IPS DF 19.7 (cell line): ENCODE results near the gene TMX4.

Experiments used
- DNase-seq: peaks from one replicate; pipeline ENCODE4 v3.0.0-alpha.2; 2013; ENCODE audit warnings: low read depth, low spot score

Gene TMX4

GRCh38 chr20:8018958-8019245 lies 659 bp downstream of the TMX4 start:
- no peak for DNase-seq

GRCh38 chr20:8012724-8013123 lies 6.8 kb downstream of the TMX4 start:
- DNase-seq: no peak

- DNase-seq: no peak
These were observed 10.8 kb downstream of the TMX4 start for GRCh38 chr20:8008733-8009132.

- DNase-seq: no peak
These were observed 12.1 kb downstream of the TMX4 start for GRCh38 chr20:8007490-8007889.

GRCh38 chr20:8005575-8006366 lies 13.8 kb downstream of the TMX4 start:
- DNase-seq: no peak

GRCh38 chr20:8005033-8005432 lies 14.5 kb downstream of the TMX4 start:
- no peak for DNase-seq

- no peak for DNase-seq
These were observed 17.5 kb downstream of the TMX4 start for GRCh38 chr20:8002056-8002455.

- no peak for DNase-seq
These were observed 18.8 kb downstream of the TMX4 start for GRCh38 chr20:8000796-8001195.

GRCh38 chr20:7996898-7997297 lies 22.7 kb downstream of the TMX4 start:
- no peak for DNase-seq

GRCh38 chr20:7994809-7995208 lies 24.8 kb downstream of the TMX4 start:
- DNase-seq: no peak

GRCh38 chr20:7993703-7994102 lies 25.9 kb downstream of the TMX4 start:
- no peak for DNase-seq

GRCh38 chr20:7993238-7993637 lies 26.3 kb downstream of the TMX4 start:
- no peak for DNase-seq

GRCh38 chr20:7990385-7990784 lies 29.2 kb downstream of the TMX4 start:
- DNase-seq: no peak

- no peak for DNase-seq
These were observed 30.2 kb downstream of the TMX4 start for GRCh38 chr20:7989379-7989778.

- DNase-seq: no peak
These were observed 33.6 kb downstream of the TMX4 start for GRCh38 chr20:7985916-7986315.

GRCh38 chr20:7984192-7984591 lies 35.4 kb downstream of the TMX4 start:
- DNase-seq: peak; percentile 64

GRCh38 chr20:7981374-7981773 lies 38.2 kb downstream of the TMX4 start:
- no peak for DNase-seq

GRCh38 chr20:7980332-7981046 lies 39.1 kb downstream of the TMX4 start:
- no peak for DNase-seq

GRCh38 chr20:7977709-7978108 lies 41.9 kb downstream of the TMX4 start:
- DNase-seq: no peak

- DNase-seq: no peak
These were observed 43.6 kb downstream of the TMX4 start for GRCh38 chr20:7975851-7976414.

GRCh38 chr20:7974785-7975435 lies 44.7 kb downstream of the TMX4 start:
- no peak for DNase-seq

- DNase-seq: no peak
These were observed 47.9 kb downstream of the TMX4 start for GRCh38 chr20:7971536-7972280.
